Measurements from ENCODE around the gene SCART1. TPM values are rescaled to one million over a fixed set of nuclear protein-coding genes. Genes with fewer than 3 reads are reported as not detected.
"Not testable (repeated sequence)": the region's sequence is repeated elsewhere in the genome, so short reads cannot be mapped to it uniquely, and the experiment has no call there.

The SCART1 gene
- total RNA-seq, 2 experiments from 2014 or later, result 5.0 to 5.2 TPM

GRCh38 chr10:133489816-133490588 lies 36.3 kb downstream of the SCART1 start:
- peaks cover 32% of the 10 kb centered on the region for H3K36me3 Mint-ChIP-seq (ENCODE audit: low read depth)
- no peak overlapping the region for H3K4me3 Mint-ChIP-seq
- TF ChIP-seq, protein P1, sequence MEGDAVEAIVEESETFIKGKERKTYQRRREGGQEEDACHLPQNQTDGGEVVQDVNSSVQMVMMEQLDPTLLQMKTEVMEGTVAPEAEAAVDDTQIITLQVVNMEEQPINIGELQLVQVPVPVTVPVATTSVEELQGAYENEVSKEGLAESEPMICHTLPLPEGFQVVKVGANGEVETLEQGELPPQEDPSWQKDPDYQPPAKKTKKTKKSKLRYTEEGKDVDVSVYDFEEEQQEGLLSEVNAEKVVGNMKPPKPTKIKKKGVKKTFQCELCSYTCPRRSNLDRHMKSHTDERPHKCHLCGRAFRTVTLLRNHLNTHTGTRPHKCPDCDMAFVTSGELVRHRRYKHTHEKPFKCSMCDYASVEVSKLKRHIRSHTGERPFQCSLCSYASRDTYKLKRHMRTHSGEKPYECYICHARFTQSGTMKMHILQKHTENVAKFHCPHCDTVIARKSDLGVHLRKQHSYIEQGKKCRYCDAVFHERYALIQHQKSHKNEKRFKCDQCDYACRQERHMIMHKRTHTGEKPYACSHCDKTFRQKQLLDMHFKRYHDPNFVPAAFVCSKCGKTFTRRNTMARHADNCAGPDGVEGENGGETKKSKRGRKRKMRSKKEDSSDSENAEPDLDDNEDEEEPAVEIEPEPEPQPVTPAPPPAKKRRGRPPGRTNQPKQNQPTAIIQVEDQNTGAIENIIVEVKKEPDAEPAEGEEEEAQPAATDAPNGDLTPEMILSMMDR (IDR thresholded peaks at IDR 0.05), result no peak
- Histone ChIP-seq H3K36me3 (ENCODE audit: insufficient read depth, low read length) (no peaks in the 10 kb centered on the region), H3K27ac (ENCODE audit: low read depth in 1 of 2, low read length in 2 of 2) (no peak overlapping the region), H3K27me3 (ENCODE audit: control insufficient read depth in 1 of 2, insufficient read depth in 2 of 2, low read length in 2 of 2) (no peaks in the 10 kb centered on the region), H3K4me1 (ENCODE audit: insufficient read depth, low read length) (no peaks in the 10 kb centered on the region), H3K9me3 (ENCODE audit: control insufficient read depth in 1 of 2, insufficient read depth in 1 of 2, low read length in 2 of 2) (peaks cover 25 to 33% of the 10 kb centered on the region in 2 experiments), H3K4me3 (ENCODE audit: low read length) (no peak overlapping the region)
- no peak overlapping the region for H3K27ac Mint-ChIP-seq
- ChIA-PET CTCF (interaction anchor here (1.1 kb wide), 1 partner anchor 11 kb away, joined by 4 read pairs; no protein-coding TSS in a partner anchor), POLR2A (no interaction called here)
- DNase-seq, result no peak
- peaks cover 7% of the 10 kb centered on the region for H3K9me3 Mint-ChIP-seq
- ATAC-seq (ENCODE audit: poor library complexity), result no peak
- no peaks in the 10 kb centered on the region for H3K4me1 Mint-ChIP-seq (ENCODE audit: low read depth)
- intact Hi-C loops (cut with DNase I, micrococcal nuclease), result no loop called here
- no peaks in the 10 kb centered on the region for H3K27me3 Mint-ChIP-seq

DNA sequence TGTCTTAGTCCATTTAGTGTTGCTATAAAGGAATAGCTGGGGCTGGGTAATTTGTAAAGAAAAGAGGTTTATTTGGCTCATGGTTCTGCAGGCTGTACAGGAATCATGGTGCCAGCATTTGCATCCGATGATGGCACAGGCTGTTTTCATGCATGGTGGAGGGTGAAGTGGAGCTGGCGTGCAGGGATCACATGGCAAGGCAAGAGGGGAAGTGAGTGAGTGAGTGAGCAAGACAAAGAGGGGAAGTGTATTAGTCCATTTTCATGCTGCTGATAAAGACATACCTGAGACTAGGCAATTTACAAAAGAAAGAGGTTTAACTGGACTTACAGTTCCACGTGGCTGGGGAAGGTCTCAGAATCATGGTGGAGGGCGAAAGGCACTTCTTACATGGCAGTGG lies 39.8 kb downstream of the SCART1 start:
- H3K4me1 ChIP-seq (ENCODE audit: insufficient read depth, low read length); H3K36me3 ChIP-seq (ENCODE audit: insufficient read depth, low read length); H3K9me3 Mint-ChIP-seq; H3K4me3 Mint-ChIP-seq; intact Hi-C loops (cut with DNase I, micrococcal nuclease); H3K36me3 Mint-ChIP-seq (ENCODE audit: low read depth); ATAC-seq (ENCODE audit: poor library complexity); H3K27me3 ChIP-seq (ENCODE audit: control insufficient read depth in 1 of 2, insufficient read depth in 2 of 2, low read length in 2 of 2); H3K4me3 ChIP-seq (ENCODE audit: low read length); H3K27ac ChIP-seq (ENCODE audit: low read depth in 1 of 2, low read length in 2 of 2); DNase-seq; POLR2A ChIA-PET; H3K27me3 Mint-ChIP-seq; H3K4me1 Mint-ChIP-seq (ENCODE audit: low read depth); H3K27ac Mint-ChIP-seq; CTCF ChIA-PET: not testable (repeated sequence)
- H3K9me3 ChIP-seq (ENCODE audit: control insufficient read depth in 1 of 2, insufficient read depth in 1 of 2, low read length in 2 of 2), result peaks cover 0 to 15% of the 10 kb centered on the region in 2 experiments

DNA sequence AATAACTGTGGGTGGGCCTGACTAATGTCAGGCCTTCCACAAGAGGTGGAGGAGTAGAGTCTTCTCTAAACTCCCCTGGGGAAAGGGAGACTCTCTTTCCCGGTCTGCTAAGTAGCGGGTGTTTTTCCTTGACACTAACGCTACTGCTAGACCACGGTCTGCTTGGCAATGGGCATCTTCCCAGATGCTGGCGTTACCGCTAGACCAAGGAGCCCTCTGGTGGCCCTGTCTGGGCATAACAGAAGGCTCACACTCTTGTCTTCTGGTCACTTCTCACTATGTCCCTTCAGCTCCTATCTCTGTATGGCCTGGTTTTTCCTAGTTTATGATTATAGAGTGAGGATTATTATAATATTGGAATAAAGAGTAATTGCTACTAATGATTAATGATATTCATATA lies 43.6 kb downstream of the SCART1 start:
- H3K4me1 ChIP-seq (ENCODE audit: insufficient read depth, low read length); H3K27me3 ChIP-seq (ENCODE audit: control insufficient read depth in 1 of 2, insufficient read depth in 2 of 2, low read length in 2 of 2); H3K9me3 Mint-ChIP-seq; H3K36me3 ChIP-seq (ENCODE audit: insufficient read depth, low read length); DNase-seq; H3K27ac Mint-ChIP-seq; H3K4me3 Mint-ChIP-seq; H3K4me3 ChIP-seq (ENCODE audit: low read length); CTCF ChIA-PET; H3K4me1 Mint-ChIP-seq (ENCODE audit: low read depth); H3K27me3 Mint-ChIP-seq; POLR2A ChIA-PET; ATAC-seq (ENCODE audit: poor library complexity); H3K27ac ChIP-seq (ENCODE audit: low read depth in 1 of 2, low read length in 2 of 2); H3K9me3 ChIP-seq (ENCODE audit: control insufficient read depth in 1 of 2, insufficient read depth in 1 of 2, low read length in 2 of 2): not testable (repeated sequence)
- intact Hi-C loops (cut with DNase I, micrococcal nuclease), result loop anchor here in 1 of 2 experiments (1.0 to 2.0 kb wide), 2 partner anchors 59 to 168 kb away; no protein-coding TSS in a partner anchor
- peaks cover 15% of the 10 kb centered on the region for H3K36me3 Mint-ChIP-seq (ENCODE audit: low read depth)

GRCh38 chr10:133499176-133499575 lies 45.4 kb downstream of the SCART1 start:
- intact Hi-C loops (cut with DNase I, micrococcal nuclease); ATAC-seq (ENCODE audit: poor library complexity); H3K4me1 Mint-ChIP-seq (ENCODE audit: low read depth): not testable (repeated sequence)

DNA sequence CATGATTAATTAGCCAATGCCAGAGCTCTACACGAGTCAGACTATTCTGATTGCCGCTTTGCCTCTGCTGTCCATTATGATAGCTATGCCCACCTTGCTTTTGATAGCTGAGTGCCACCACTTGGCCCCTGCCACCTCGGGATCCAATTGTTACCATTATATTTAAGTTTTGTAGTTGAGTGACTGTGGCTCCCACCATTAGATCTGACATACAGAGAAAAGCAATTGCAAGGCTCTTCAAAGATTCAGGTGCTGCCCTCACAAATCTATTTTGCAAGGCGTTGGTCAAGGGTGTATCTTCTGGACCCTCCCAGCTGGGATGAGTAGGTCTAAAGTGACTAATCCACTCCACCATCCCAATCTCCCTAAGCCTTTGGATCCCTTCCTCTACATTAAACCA lies 47.2 kb downstream of the SCART1 start:
- H3K27me3 Mint-ChIP-seq; H3K27ac Mint-ChIP-seq; H3K4me3 ChIP-seq (ENCODE audit: low read length); POLR2A ChIA-PET; H3K4me1 ChIP-seq (ENCODE audit: insufficient read depth, low read length); DNase-seq; H3K4me3 Mint-ChIP-seq; ATAC-seq (ENCODE audit: poor library complexity); intact Hi-C loops (cut with DNase I, micrococcal nuclease); H3K27ac ChIP-seq (ENCODE audit: low read depth in 1 of 2, low read length in 2 of 2); H3K27me3 ChIP-seq (ENCODE audit: control insufficient read depth in 1 of 2, insufficient read depth in 2 of 2, low read length in 2 of 2); H3K9me3 Mint-ChIP-seq; H3K4me1 Mint-ChIP-seq (ENCODE audit: low read depth); H3K36me3 ChIP-seq (ENCODE audit: insufficient read depth, low read length); H3K9me3 ChIP-seq (ENCODE audit: control insufficient read depth in 1 of 2, insufficient read depth in 1 of 2, low read length in 2 of 2): not testable (repeated sequence)
- H3K36me3 Mint-ChIP-seq (ENCODE audit: low read depth), result peaks cover 22% of the 10 kb centered on the region
- CTCF ChIA-PET, result interaction anchor here (0.9 kb wide), 1 partner anchor 10 kb away, joined by 4 read pairs; no protein-coding TSS in a partner anchor

More at GRCh38 chr10:133499176-133499575, 45.4 kb downstream of the SCART1 start:
- H3K27me3 ChIP-seq (ENCODE audit: control insufficient read depth in 1 of 2, insufficient read depth in 2 of 2, low read length in 2 of 2); H3K4me3 Mint-ChIP-seq; H3K27ac Mint-ChIP-seq; H3K4me1 ChIP-seq (ENCODE audit: insufficient read depth, low read length); H3K27ac ChIP-seq (ENCODE audit: low read depth in 1 of 2, low read length in 2 of 2); H3K4me3 ChIP-seq (ENCODE audit: low read length); H3K36me3 ChIP-seq (ENCODE audit: insufficient read depth, low read length); H3K27me3 Mint-ChIP-seq; POLR2A ChIA-PET; CTCF ChIA-PET; H3K9me3 Mint-ChIP-seq; H3K9me3 ChIP-seq (ENCODE audit: control insufficient read depth in 1 of 2, insufficient read depth in 1 of 2, low read length in 2 of 2); DNase-seq: not testable (repeated sequence)
- H3K36me3 Mint-ChIP-seq (ENCODE audit: low read depth), result peaks cover 22% of the 10 kb centered on the region

Measured in CD4-positive, alpha-beta T cell (primary cell).